Loucy (cell line): ENCODE data around the gene PYROXD2.
A peak's percentile ranks its signal among the peaks of the same experiment; 100 is the strongest.

Experiments
- CTCF ChIP-seq: fragments of 200-600 bp; sonication (generic); conservative IDR thresholded peaks from 2 replicates; pipeline ENCODE4 v1.5.1; 2014; ENCODE audit warnings: mild to moderate bottlenecking, antibody characterized with exemption, low read length
- EZH2phosphoT487 ChIP-seq: fragments of 200-600 bp; IDR thresholded peaks from 2 replicates; pipeline ENCODE4 v1.6.1; 2018; ENCODE audit warnings: antibody characterized with exemption, mild to moderate bottlenecking, moderate library complexity, borderline replicate concordance

- TF ChIP-seq CTCF = 0 out of 2 replicates have a peak, but pooled peaks have one; percentile 8
- no peak for TF ChIP-seq EZH2phosphoT487
Observed at GRCh38 chr10:98340940-98341310, 74.1 kb downstream of the PYROXD2 start.
